GM21381 (cell line): ENCODE measurements around the gene MAMSTR.
"Not testable (repeated sequence)": the region's sequence is repeated elsewhere in the genome, so short reads cannot be mapped to it uniquely, and the experiment has no call there.

Source experiments
- ATAC-seq: cut with Tn5 transposase; IDR thresholded peaks from one replicate; pipeline ENCODE4 v1.9.1; 2021; ENCODE audit warnings: mild to moderate bottlenecking, moderate library complexity; ENCODE audit not compliant: unreplicated experiment

MAMSTR gene

DNA sequence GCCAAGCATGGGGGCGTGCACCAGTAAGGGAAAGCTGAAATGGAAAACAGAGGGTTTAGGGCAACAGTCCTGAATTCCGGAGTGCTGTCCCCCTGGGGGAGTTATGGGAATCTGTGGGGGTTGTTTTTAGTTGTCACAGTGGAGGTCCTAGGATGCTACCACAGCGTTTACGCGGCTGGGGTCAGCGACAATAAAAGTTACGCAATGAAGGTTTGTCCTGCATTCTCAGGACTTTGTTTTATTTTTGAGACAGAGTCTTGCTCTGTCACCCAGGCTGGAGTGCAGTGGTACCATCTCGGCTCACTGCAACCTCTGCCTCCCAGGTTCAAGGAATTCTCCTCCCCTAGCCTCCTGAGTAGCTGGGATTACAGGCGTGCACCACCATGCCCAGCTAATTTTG is 25.9 kb downstream of the MAMSTR start:
- not testable (repeated sequence) for ATAC-seq

DNA sequence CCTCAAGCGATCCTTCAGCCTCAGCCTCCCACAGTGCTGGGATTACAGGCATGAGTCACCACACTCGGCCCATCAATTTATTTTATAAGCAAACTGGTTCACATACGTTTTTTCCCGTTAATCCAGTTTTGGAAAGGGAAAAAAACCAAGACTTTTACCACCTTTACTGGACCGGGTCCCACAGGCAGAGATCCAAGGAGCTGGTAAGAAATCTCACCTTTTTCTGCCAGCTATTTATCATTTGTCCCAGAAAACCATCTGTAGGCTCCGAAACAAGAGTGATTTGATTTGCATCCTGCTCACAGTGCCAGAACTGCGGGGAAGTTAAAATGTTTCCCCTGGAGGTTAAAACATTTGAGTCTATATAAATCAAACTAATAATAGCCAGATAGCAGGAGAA is 30.1 kb downstream of the MAMSTR start:
- ATAC-seq, result no peak

DNA sequence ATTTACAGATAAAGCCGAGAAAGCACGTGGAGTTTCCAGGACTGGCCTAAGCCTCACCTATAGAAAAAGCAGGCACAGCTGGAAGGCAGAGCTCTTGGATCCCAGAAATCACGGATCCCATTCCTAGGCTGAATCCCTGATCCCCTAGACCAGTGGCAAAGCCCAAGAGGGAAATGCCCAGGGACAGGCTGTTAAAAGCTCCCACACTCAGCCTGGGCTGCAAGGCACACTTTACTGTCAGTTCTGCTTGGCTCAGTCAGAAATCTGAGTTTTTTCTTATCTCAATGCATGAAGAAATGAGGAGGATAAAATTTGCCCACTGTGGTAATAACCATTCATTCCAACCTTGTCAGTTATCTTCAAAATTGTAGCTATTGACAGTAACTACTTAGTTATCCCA is 31.7 kb downstream of the MAMSTR start:
- no peak for ATAC-seq

DNA sequence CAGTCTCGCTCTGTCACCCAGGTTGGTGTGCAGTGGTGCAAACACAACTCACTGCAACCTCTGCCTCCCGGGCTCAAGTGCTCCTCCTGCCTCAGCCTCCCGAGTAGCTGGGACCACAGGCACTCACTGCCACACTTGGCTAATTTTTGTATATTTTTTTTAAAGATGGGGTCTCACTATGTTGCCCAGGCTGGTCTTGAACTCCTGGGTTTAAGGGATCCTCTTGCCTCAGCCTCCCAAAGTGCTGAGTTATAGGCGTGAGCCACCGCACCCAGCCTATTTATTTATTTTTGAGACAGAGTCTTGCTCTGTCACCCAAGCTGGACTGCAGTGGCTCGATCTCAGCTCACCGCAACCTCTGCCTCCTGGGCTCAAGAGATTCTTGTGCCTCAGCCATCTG is 32.9 kb downstream of the MAMSTR start:
- not testable (repeated sequence) for ATAC-seq

DNA sequence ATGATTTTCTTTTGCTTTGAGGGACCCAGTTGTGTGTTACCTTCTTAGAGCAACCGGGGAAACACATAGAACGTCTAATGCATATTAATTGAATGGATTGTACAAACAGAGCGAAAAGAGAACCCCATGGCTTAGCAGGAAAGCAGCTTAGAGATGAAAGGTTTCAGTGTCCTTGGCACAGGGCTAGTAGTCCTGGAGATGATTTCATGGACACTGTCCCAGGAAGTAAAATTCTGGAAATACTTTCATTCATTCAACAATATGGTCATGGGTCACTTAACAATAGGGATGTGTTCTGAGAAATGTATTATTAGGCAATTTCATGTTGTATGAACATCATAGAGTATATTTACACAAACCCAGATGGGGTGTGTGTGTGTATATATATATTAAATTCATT is 33.4 kb downstream of the MAMSTR start:
- no peak for ATAC-seq

DNA sequence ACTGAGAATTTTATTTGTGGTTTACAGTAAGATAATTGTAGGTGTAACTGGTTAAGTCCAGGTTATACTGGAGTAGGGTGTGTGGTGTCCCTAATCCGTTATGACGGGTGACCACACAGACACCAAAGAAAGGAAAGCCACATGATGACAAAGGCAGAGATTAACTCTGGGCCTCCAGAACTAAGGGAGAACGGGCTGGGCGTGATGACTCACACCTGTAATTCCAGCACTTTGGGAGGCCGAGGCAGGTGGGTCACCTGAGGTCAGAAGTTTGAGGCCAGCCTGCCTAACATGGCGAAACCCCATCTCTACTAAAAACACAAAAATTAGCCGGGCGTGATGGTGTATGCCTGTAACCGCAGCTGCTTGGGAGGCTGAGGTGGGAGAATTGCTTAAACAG is 33.9 kb downstream of the MAMSTR start:
- ATAC-seq, result no peak

DNA sequence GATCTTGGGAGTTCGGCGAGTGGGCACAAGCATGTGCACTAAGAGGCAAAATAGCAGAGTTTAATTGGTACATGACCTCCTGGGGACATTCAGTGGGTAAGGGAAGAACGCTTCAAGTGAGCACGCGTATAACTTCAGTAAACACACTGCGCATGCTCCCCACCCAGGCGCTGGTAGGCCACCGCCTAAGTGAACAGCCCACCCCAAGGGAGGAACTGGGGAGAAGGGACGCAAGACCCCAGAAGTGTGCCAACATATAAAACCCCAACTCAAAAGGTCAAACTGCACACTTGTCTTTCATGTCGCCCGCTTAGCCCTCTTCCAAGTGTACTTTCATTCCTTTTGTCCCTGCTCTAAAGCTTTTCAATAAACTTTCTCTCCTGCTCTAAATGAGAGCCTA is 36.2 kb downstream of the MAMSTR start:
- ATAC-seq, result no peak

DNA sequence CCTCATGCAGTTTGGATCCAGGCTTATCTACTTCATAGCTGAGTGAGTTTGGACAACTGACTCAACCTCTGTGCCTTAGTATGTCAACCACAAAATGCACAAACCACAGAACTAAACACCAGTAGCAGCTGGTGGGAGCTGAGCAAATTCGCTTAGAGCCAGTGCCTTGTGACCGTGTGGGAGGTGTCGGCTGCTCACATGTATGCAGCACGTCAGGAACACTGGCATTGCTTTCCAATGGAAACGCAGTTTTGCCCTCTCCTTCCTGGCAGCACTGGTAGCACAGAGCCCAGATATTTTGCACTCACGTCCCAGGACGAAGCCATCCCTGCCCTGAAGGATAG is 38.4 kb downstream of the MAMSTR start:
- no peak for ATAC-seq

DNA sequence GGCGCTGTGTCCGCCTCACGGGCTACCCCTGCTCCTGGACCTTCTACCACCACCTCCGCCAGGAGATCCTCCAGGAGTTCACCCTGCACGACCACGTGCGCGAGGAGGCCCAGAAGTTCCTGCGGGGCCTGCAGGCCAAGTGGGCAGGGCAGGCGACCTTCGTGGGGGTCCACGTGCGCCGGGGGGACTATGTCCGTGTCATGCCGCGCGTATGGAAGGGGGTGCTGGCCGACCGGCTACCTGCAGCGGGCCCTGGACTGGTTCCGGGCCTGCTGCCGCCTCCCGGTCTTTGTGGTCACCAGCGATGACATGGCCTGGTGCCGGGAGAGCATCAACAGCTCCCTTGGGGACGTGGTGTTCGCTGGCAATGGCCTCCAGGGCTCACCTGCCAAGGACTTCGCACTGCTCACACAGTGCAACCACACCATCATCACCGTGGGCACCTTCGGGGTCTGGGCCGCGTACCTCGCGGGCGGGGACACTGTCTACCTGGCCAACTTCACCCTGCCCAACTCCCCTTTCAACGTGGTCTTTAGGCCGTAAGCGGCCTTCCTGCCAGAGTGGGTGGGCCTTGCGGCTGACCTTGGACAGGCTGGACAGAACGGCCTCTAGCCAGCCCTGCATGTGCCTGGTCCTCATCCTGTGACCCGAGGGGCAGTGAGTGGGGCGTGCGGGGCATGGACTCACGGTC is 38.9 kb downstream of the MAMSTR start:
- no peak for ATAC-seq

DNA sequence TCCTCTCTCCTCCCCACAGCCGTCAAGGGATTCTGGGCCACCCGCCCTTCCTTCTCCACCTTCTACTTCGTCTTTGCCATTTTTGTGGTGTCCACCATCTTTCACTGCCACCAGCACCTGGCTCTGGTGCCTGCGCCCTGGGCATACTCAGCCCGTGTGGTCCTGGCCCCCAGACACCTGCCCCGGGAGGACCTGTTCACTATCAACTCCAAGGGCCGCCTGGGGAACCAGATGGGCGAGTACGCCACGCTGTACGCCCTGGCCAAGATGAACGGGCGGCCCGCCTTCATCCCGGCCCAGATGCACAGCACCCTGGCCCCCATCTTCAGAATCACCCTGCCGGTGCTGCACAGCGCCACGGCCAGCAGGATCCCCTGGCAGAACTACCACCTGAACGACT is 39.5 kb downstream of the MAMSTR start:
- ATAC-seq, result not testable (repeated sequence)

DNA sequence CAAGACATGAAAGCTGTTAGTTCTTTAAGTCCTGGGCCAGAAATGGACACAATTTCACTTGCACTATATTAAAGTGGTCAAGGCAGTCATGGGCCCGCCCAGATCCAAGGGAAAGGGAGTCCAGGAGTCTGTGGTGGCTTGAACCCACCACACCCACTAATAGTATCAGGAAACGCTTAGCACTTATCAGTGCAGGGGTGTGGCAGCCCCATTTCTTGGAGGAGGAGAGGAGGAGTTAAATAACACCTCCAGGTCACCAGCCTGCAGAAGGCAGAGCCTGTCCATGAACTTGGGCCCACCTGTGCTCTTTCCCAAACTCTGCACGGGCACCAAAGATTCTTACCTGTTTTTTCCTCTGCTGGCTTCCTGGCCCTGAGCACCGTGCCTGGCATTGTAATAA is 41.3 kb downstream of the MAMSTR start:
- ATAC-seq, result no peak

DNA sequence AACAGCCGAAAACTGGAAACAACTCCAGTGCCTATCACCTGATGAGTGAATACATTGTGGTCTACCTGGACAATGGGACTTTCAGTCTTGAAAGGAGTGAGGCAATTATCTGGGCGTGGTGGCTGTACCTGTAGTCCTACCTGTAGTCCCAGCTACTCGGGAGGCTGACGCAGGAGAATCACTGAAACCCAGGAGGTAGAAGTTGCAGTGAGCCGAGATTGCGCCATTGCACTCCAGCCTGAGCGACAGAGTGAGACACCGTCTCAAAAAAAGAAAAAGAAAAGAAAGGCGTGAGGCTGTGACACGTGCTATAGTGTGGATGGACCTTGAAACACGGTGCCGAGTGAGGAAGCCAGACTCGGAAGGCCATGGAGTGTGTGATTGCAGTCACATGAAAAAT is 42.6 kb downstream of the MAMSTR start:
- ATAC-seq, result no peak

DNA sequence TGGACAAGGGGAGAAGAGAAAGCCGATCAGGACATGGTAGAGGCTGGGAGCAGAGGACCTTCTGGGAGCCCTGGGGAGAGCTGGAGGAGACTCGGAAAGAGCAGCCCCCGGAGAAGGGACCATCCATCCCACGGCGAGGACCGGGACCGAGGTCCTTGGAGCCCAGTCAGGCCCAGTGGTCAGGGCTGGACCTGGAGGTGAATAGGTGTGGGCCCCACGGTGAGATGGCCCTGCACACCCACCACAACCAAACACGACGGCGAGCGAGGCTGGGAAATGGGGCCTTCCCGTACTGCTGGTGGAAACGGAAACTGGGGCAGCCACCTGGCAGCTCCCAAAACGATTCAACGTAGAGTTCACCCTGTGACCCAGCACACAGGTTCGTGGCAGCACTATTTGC is 43.0 kb downstream of the MAMSTR start:
- ATAC-seq, result no peak

DNA sequence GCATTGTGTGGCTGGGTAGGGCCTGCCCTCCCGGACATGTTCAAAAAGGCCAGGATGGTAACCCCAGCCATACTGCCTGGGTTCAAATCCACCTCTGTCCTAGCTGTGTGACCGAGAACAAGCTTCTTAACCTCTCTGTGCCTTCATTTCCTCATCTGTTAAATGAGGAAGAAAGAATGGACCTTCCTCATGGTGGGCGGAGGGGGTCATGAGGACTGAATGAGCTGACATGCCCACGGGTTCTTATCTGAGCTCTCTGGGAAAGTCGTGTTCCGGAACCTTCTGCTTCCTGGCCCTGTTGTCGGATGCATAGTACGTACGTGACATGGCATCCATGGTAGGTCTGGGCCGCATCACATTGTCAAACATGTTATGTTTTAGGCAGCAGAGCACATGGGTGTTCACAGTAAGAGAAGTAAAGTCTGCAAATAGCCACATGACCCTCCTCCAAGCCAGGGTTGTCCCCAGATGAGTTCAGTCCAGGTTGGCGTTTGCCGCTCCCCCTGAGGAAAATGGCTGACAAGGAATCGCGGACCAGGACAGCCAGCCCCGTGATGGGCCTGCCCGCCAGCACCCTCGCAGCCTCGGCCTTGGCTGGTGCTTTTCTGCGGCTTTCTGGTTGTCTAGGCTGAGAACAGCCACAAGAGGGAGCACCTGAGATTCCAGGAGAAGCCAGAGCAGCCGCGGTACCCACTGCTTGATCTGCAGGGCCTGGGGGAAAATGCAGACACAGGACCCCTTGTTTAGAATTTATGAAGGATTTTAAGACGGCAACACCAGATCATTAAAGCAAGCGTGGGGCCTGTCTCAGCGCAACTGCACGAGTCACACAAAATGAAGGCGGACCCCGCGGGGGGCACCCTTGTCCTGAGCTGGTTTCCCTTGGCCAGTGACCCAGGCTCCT is 44.4 kb downstream of the MAMSTR start:
- ATAC-seq, result no peak

DNA sequence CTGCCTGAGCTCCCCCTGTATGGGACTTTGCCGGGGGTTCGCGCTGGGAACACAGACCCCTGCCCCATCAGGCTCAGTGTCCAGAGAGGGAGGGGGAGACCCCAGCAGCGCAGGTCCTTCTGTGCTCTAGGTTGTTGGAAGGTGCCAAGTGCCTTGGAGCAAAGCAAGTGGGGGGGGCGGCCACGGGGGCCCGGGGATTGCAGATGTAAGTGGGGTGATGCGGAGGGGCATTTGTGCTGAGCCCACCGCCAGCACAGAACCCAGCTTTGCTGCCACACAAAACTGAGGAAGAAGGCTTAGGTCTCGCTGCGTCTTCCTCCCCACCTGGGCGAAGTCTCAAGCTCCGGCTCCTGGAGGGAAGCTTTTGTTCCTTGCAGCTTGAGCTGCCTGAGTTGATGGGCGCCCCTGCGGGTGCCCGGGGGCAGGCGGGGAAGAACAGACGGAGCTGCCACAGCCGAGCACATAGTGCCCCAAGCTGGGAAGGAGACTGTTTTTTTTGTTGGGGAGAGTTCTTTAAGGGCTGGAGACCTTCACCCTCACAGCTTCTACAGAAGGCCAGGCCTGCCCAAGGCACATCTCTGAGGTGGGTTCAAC is 45.2 kb downstream of the MAMSTR start:
- ATAC-seq, result no peak

DNA sequence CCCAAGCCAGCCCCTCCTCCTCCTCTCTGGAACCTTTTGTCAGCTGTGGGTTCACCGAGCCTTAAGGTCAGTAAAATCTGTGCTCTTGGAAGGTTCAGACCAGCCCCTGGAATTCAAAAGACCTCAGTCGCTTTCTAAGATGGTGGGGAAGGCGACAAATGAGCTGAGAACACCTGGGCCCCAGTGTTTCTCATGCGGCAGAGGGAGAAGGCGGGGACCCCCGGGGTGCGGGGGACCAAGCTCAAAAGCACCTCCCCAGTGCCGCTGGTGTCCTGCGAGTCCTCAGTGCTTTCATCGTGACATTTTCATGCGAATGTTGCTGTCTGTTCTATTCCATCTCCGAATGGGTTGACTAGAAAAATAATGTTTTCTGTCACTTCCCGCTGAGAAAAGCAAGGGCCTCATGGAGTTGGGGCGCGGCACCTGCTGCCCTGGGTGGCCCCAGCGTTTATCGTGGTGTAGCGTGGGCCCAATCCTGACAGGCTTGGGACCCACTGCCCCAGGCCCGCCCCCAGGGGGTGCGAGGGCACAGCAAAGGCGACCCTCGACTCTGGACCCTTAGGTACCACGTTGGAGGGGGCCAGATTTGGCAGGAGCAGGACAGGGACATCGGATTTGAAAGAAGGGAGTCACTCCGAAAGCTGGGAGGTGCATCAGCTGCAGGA is 46.0 kb downstream of the MAMSTR start:
- ATAC-seq, result no peak

DNA sequence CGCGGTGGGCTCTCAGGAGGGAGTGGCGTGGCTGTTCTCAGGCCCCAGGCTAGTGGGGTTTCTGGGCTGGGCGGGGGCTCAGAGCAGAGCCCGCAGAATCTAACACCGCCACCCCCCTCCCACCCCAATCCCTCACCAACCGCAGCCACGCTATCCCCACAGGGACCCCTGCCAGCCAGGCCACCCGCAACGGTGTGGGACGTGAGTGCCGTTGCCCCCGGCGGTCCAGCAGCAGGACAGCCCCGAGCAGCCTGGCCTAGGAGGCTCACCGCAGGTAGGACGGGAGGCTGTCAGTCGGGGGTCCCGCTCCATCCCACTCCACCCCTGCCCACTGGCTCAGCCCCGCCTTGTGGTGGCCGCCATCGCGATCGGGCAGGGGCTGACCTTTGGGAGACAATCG is 46.5 kb downstream of the MAMSTR start, which contains the start of gene NTN5:
TSS of gene NTN5 (minus strand) at position 24 of the 400 bp plus-strand sequence. CDS start 2,031 bp downstream, outside the sequence.
- no peak for ATAC-seq

DNA sequence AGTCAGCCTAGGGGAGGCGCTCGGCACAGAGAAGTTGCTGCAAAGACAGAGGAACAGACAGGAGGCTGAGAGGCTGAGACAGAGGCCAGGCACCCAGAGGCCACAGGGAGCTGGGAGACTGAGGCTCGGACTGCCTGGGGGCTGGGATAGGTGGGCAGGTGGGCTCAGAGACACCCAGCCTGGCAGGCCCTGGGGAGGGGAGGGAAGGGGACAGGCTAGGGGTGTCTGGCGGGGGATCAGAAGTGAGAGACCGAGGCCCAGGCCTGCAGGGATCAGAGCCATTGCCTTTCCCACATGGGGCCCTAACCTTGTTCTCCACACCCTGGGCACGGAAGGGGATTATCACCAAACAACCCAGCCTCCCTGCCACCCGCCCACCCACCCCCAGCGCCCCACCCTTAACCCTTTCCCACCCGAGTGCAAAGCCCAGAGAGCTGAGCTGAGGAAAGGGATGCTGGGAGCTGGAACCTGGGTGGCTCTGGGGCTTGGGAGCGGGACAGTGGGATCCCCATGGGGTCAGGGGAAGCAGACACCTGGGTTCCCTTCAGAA is 48.0 kb downstream of the MAMSTR start:
- ATAC-seq, result no peak

DNA sequence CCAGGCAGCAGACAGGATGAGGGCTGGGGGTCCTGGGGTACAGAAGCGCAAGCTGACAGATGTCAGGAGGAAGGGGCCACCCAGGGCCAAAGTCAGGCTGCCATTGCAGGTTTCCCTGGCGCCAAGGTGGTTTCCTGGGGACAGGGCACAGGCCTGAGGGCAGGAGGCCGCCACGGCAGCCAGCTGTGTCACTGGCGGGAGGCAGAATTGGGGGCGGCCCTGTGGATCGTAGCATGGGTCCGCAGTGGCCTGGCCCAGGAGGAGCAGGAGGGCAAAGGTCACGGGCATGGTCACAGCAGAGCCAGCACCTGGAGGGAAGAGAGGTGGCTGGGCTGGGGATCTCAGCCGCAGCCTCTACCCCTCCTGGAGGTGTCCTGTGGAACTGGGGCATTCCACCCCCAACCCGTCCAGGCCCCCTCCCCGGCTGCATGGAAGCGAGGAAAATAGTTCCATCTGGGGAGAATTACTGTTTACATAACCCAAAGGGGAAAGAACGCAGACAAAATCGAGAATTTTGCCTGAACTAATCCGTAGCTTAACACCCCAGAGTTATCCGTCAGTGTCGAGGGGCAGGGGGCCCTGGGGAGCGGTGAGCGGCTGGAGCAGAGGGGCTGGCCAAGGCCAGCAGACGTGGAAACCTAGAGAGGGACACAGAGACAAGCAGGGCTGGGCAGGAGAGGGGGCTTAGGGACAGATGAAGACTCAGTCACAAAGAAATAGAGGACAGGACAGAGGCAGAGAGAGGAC is 48.7 kb downstream of the MAMSTR start:
- ATAC-seq, result no peak

DNA sequence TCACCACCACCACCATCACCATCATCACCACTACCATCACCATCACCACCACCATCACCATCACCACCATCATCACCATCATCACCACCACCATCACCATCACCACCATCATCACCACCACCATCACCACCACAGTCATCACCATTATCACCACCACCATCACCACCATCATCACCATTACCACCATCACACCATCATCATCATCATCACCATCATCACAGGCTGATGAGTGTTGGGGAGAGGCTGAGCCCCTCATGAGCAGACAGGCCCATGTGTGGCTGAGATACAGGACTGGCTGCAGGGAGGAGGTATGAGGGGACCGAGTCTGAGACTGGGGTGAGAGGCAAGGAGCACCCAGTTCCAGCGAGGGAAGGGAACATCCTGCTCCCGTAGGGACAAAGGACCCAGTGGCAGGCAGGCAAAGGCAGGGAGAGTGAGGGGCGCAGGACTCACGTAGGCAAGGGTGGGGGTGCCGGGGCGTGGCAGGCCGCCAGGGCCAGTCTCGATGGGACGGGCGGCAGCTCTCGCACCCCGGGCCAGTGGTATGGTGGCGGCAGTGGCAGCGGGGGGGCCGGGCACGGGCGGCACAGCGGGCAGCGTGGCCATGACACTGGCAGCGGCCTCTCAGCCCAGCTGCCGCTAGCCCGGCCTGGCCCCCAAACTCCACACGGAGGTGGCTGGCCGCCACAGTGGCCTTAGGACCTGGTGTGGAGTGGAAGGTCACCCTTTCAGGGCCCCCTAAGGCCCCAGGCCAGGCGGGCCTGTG is 49.4 kb downstream of the MAMSTR start:
- ATAC-seq, result no peak
